ENCODE data around the gene ACBD4.

The ACBD4 gene

GRCh38 chr17:45104029-45104428 lies 31.5 kb upstream of the ACBD4 start:
- DNase-seq (ENCODE audit: low read depth): no peak
- no peak for TF ChIP-seq CTCF (conservative IDR thresholded peaks at IDR 0.05; ENCODE audit: low read depth, low read length)
- H3K4me3 ChIP-seq (ENCODE audit: low read depth, low read length): no peak overlapping the region

- H3K4me3 ChIP-seq (ENCODE audit: low read depth, low read length): no peak overlapping the region
- DNase-seq (ENCODE audit: low read depth): no peak
- no peak for TF ChIP-seq CTCF (conservative IDR thresholded peaks at IDR 0.05; ENCODE audit: low read depth, low read length)
Measured at GRCh38 chr17:45104497-45104896, 31.0 kb upstream of the ACBD4 start.

- no peak for DNase-seq (ENCODE audit: low read depth)
- TF ChIP-seq CTCF (conservative IDR thresholded peaks at IDR 0.05; ENCODE audit: low read depth, low read length): peak; percentile 13
- H3K4me3 ChIP-seq (ENCODE audit: low read depth, low read length): no peak overlapping the region
Measured at GRCh38 chr17:45104907-45105624, 30.4 kb upstream of the ACBD4 start.

- DNase-seq (ENCODE audit: low read depth): no peak
- H3K4me3 ChIP-seq (ENCODE audit: low read depth, low read length): no peak overlapping the region
- no peak for TF ChIP-seq CTCF (conservative IDR thresholded peaks at IDR 0.05; ENCODE audit: low read depth, low read length)
Measured at GRCh38 chr17:45106096-45106495, 29.4 kb upstream of the ACBD4 start.

GRCh38 chr17:45106582-45106981 lies 28.9 kb upstream of the ACBD4 start:
- TF ChIP-seq CTCF (conservative IDR thresholded peaks at IDR 0.05; ENCODE audit: low read depth, low read length): no peak
- no peak for DNase-seq (ENCODE audit: low read depth)
- no peak overlapping the region for H3K4me3 ChIP-seq (ENCODE audit: low read depth, low read length)

- H3K4me3 ChIP-seq (ENCODE audit: low read depth, low read length): no peak overlapping the region
- no peak for TF ChIP-seq CTCF (conservative IDR thresholded peaks at IDR 0.05; ENCODE audit: low read depth, low read length)
- no peak for DNase-seq (ENCODE audit: low read depth)
Measured at GRCh38 chr17:45107293-45108010, 28.0 kb upstream of the ACBD4 start.

GRCh38 chr17:45108051-45108450 lies 27.4 kb upstream of the ACBD4 start:
- TF ChIP-seq CTCF (conservative IDR thresholded peaks at IDR 0.05; ENCODE audit: low read depth, low read length): no peak
- H3K4me3 ChIP-seq (ENCODE audit: low read depth, low read length): no peak overlapping the region
- no peak for DNase-seq (ENCODE audit: low read depth)

Measured in choroid plexus epithelial cell (primary cell).